ENCODE data around the gene CALD1.

GRCh38 chr7:134804351-134804750 lies 24.9 kb downstream of the CALD1 start:
- TF ChIP-seq CTCF (IDR thresholded peaks at IDR 0.05) (no peak), POLR2A (IDR thresholded peaks at IDR 0.05) (no peak)
